Measurements from ENCODE around the gene ZHX3.

GRCh38 chr20:41185013-41185757, 132.3 kb downstream of the ZHX3 start:
- TF ChIP-seq CTCF (IDR thresholded peaks at IDR 0.05) (no peak), ZFX (IDR thresholded peaks at IDR 0.05; ENCODE audit: borderline replicate concordance) (no peak)

Measured in 22Rv1 (cell line).